GM23338 (cell line): Measurements from ENCODE around the gene PRAMEF33.
"Not testable (repeated sequence)": the region's sequence is repeated elsewhere in the genome, so short reads cannot be mapped to it uniquely, and the experiment has no call there.

Experiments used
- CREB1 ChIP-seq: fragments of 250-450 bp; sonication (Bioruptor Pico); IDR thresholded peaks from 2 replicates; pipeline ENCODE4 v1.5.0; 2020; ENCODE audit warnings: low read depth, mild to moderate bottlenecking, moderate library complexity
- POLR2AphosphoS5 ChIP-seq: IDR thresholded peaks from 2 replicates; pipeline ENCODE4 v1.6.1; 2016; ENCODE audit warnings: antibody characterized with exemption, low read depth
- TF ChIP-seq, protein P1 (sequence below), 2 experiments: fragments of 200-600 bp in 1 of 2; sonication (generic) in 1 of 2; conservative IDR thresholded peaks; 2 replicates each; pipeline versions ENCODE4 v1.5.1 to v1.6.1; 2016 to 2017; ENCODE audit warnings: antibody characterized with exemption in 2 of 2, low read depth in 2 of 2, mild to moderate bottlenecking in 2 of 2, moderate library complexity in 1 of 2

DNA sequence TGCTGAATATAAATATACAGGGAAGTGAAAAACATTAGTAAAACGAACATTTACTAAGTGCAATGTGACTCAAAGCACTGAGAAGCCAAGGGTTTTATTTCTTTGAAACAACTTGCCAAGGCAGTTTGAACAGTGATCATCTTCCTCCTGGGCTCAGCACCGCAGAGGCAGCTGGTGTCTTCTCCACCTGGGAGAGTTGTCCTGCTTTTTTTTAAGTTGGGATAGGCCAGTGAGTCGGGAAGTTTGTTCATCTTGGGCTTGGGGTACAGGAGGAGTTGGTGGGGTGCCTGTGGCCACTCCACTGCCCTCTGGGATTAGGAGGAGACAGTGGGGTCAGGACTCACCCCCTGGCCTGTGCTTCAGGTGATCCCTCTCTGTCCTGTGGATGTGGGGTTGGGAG lies 14.3 kb upstream of the PRAMEF33 start:
- TF ChIP-seq, protein P1, sequence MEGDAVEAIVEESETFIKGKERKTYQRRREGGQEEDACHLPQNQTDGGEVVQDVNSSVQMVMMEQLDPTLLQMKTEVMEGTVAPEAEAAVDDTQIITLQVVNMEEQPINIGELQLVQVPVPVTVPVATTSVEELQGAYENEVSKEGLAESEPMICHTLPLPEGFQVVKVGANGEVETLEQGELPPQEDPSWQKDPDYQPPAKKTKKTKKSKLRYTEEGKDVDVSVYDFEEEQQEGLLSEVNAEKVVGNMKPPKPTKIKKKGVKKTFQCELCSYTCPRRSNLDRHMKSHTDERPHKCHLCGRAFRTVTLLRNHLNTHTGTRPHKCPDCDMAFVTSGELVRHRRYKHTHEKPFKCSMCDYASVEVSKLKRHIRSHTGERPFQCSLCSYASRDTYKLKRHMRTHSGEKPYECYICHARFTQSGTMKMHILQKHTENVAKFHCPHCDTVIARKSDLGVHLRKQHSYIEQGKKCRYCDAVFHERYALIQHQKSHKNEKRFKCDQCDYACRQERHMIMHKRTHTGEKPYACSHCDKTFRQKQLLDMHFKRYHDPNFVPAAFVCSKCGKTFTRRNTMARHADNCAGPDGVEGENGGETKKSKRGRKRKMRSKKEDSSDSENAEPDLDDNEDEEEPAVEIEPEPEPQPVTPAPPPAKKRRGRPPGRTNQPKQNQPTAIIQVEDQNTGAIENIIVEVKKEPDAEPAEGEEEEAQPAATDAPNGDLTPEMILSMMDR (conservative IDR thresholded peaks at IDR 0.05; ENCODE audit: low read depth in 2 of 2), result not testable (repeated sequence)
- not testable (repeated sequence) for TF ChIP-seq POLR2AphosphoS5, CREB1
